ENCODE results near the gene PDE1A. TPM values are rescaled to one million over a fixed set of nuclear protein-coding genes. Genes with fewer than 3 reads are reported as not detected.

PDE1A gene
- total RNA-seq, 4 donors from 2014 or later: 2.1 to 12.4 (median 2.8) TPM

DNA sequence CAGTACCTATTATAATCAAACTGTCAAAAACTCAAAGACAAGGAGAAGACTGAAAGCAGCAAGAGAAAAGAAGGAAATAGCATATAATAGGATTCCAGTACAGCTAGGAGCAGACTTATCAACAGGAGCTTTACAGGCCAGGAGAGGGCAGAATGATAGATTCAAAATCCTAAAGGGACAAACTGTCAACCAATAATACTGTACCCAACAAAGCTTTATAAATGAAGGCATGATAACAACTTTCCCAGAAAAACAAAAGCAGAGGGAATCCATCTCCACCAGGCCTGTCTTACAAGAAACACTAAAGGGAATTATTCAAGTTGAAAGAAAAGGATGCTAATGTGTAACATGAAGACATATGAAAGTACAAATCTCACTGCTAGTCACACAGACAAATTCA, 42.0 kb downstream of the PDE1A start:
- TF ChIP-seq, protein P1, sequence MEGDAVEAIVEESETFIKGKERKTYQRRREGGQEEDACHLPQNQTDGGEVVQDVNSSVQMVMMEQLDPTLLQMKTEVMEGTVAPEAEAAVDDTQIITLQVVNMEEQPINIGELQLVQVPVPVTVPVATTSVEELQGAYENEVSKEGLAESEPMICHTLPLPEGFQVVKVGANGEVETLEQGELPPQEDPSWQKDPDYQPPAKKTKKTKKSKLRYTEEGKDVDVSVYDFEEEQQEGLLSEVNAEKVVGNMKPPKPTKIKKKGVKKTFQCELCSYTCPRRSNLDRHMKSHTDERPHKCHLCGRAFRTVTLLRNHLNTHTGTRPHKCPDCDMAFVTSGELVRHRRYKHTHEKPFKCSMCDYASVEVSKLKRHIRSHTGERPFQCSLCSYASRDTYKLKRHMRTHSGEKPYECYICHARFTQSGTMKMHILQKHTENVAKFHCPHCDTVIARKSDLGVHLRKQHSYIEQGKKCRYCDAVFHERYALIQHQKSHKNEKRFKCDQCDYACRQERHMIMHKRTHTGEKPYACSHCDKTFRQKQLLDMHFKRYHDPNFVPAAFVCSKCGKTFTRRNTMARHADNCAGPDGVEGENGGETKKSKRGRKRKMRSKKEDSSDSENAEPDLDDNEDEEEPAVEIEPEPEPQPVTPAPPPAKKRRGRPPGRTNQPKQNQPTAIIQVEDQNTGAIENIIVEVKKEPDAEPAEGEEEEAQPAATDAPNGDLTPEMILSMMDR (IDR thresholded peaks at IDR 0.05): no peak
- H3K27me3 ChIP-seq: no peaks in the 10 kb centered on the region

DNA sequence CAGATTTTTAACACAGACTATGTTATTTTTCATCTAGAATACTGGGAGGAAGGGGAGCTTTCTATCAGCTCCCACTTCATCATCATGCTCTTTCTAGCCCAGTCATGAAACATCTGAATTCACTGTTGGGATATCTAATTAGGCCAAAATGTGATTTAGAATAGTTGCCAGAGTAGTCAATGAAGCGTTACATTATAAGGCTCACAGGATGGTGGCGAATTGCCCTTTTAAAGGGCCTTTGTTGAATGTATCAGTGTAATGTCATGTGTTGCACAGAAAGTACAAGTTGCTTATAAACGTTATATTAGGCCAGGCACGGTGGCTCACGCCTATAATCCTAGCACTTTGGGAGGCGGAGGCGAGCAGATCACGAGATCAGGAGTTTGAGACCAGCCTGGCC, 45.6 kb downstream of the PDE1A start:
- H3K27ac ChIP-seq: no peak overlapping the region
- no peak for TF ChIP-seq POLR2A (IDR thresholded peaks at IDR 0.05)
- TF ChIP-seq, protein P1 (IDR thresholded peaks at IDR 0.05): no peak
- H3K4me3 ChIP-seq: no peak overlapping the region

More for the DNA sequence above, 42.0 kb downstream of the PDE1A start:
- no peak for DNase-seq
- Histone ChIP-seq H3K4me1 (no peaks in the 10 kb centered on the region), H3K27ac (no peak overlapping the region), H3K4me3 (no peak overlapping the region), H3K36me3 (no peaks in the 10 kb centered on the region), H3K9me3 (no peaks in the 10 kb centered on the region)

DNA sequence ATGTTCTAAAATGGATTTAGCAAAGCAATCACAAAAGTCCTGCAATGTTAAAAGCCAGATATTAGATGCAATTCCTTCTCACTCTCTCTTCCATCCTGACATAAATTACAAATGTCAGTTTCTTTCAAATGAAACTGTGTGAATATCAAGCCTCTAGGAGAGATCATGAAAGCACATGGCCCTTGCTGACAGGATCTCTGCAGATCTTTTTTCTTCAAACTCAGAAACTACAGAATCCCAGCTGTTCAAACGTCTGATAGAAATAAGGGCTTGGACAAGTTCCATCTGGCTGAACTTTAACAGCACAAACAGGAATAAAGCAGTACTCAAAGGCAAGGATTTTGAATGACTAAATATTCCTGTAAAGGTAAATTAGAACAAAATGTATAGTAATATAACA, 47.6 kb downstream of the PDE1A start:
- H3K4me3 ChIP-seq: no peak overlapping the region
- no peaks in the 10 kb centered on the region for H3K9me3 ChIP-seq
- H3K36me3 ChIP-seq: no peaks in the 10 kb centered on the region
- peak overlapping the region in 1 of 4 donors; percentile 14 for H3K27ac ChIP-seq
- no peak for TF ChIP-seq POLR2A (IDR thresholded peaks at IDR 0.05)
- TF ChIP-seq, protein P1 (IDR thresholded peaks at IDR 0.05): no peak
- H3K27me3 ChIP-seq: no peaks in the 10 kb centered on the region
- no peak for DNase-seq
- H3K4me1 ChIP-seq: no peaks in the 10 kb centered on the region

More for the DNA sequence above, 45.6 kb downstream of the PDE1A start:
- H3K9me3 ChIP-seq: no peaks in the 10 kb centered on the region
- H3K36me3 ChIP-seq: no peaks in the 10 kb centered on the region
- H3K27me3 ChIP-seq: no peaks in the 10 kb centered on the region
- no peaks in the 10 kb centered on the region for H3K4me1 ChIP-seq
- no peak for DNase-seq

DNA sequence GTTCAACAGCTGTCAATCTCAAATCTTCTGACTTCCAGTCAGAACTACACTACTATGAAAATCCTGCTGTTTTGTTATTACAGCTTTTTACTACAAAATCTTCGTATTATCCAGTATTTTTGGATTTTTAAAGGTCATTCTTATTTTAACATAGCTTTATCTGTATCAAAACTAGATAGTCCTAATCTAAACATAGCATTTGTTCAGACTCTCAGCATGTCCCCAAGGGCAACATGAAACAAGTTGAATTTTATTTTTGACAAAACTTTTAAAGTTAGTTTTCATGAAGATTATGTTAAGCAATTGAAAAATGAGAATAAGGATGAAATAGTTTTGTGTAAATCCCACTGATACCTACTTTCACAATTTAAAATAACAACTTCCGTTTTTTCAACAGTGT, 48.1 kb downstream of the PDE1A start:
- H3K4me3 ChIP-seq: no peak overlapping the region
- no peak overlapping the region for H3K27ac ChIP-seq
- no peak for DNase-seq
- no peaks in the 10 kb centered on the region for H3K4me1 ChIP-seq
- H3K9me3 ChIP-seq: no peaks in the 10 kb centered on the region
- TF ChIP-seq POLR2A (IDR thresholded peaks at IDR 0.05): no peak
- TF ChIP-seq, protein P1 (IDR thresholded peaks at IDR 0.05): no peak
- no peaks in the 10 kb centered on the region for H3K36me3 ChIP-seq
- H3K27me3 ChIP-seq: no peaks in the 10 kb centered on the region

DNA sequence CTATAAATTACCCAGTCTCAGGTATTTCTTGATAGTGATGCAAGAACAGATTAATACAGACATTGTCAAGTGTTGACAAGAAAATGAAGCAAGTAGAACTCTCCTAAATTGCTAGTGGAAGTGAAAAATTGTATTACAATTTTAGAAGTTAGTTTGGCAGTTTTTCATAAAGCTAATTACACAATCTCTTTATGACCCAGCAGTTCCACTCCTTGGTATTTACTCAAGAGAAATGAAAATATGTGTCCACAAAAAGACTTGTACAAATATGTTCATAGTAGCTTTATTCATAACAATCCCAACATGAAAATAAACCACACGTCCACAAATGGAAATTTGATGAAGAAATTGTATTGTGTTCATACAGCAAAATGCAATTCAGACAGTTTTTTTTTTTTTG, 49.4 kb downstream of the PDE1A start:
- Histone ChIP-seq H3K4me1 (no peaks in the 10 kb centered on the region), H3K27ac (no peak overlapping the region), H3K4me3 (no peak overlapping the region), H3K27me3 (no peaks in the 10 kb centered on the region), H3K9me3 (no peaks in the 10 kb centered on the region), H3K36me3 (no peaks in the 10 kb centered on the region)
- no peak for DNase-seq
- TF ChIP-seq, protein P1 (IDR thresholded peaks at IDR 0.05): no peak
- no peak for TF ChIP-seq POLR2A (IDR thresholded peaks at IDR 0.05)

DNA sequence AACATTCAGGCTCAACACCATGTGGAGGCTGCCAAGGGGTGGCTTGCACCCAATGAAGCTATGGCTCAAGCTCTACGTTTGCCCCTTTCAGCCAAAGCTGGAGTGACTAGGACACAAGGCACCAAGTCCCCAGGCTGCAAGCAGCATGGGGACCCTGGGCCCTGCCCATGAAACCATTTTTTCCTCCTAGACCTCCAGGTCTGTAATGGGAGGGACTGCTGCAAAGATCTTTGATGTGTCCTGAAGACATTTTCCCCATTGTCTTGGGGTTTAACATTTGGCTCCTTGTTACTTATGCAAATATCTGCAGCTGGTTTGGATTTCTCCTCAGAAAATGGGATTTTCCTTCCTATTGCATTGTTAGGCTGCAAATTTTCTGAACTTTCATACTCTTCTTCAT, 51.0 kb downstream of the PDE1A start:
- TF ChIP-seq, protein P1 (IDR thresholded peaks at IDR 0.05): no peak
- TF ChIP-seq POLR2A (IDR thresholded peaks at IDR 0.05): no peak
- Histone ChIP-seq H3K9me3 (no peaks in the 10 kb centered on the region), H3K27ac (no peak overlapping the region), H3K27me3 (no peaks in the 10 kb centered on the region), H3K4me3 (no peak overlapping the region), H3K36me3 (no peaks in the 10 kb centered on the region), H3K4me1 (no peaks in the 10 kb centered on the region)
- DNase-seq: no peak
